ENCODE results near the gene ECHS1.

Gene ECHS1

DNA sequence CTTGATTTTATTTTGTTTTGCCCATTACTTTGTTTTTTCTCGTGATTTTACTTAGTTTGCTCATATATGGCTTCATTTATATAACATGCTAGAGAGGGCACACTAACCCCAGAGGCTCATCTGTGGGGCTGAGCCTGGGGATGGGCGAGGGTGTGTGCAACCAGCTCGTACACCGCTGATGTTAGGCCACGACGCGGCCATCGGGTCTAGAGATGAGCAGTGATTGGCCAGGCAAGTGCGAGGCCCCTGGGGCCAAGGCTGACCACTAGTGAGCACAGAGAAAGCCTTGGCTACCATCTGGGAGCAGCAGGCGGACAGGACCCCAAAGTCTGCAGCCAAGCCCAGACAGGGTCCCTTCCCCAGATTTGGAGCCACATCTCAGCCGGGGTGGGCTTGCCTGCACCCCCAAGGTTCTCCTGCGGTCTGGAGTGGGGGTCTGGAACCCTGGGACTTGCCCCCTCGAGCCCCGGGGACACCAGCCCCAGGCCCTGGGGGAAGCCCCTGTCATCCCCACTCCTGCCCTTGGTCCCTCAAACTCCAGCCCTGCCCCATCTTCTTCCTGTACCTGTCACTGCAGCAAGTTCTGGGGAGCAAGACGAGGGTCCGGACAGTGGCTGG lies 19.1 kb downstream of the ECHS1 start:
- ChIA-PET CTCF (interaction anchor here (2.3 kb wide), 1 partner anchor 25 kb away, joined by 7 read pairs; no protein-coding TSS in a partner anchor), POLR2A (interaction anchor here (1.3 kb wide), 1 partner anchor 19 kb away, joined by 4 read pairs; the partner anchor contains the start of gene ECHS1)
- DNase-seq (ENCODE audit: extremely low spot score) = no peak
- TF ChIP-seq ARNT (IDR thresholded peaks at IDR 0.05) (no peak), FOXM1 (IDR thresholded peaks at IDR 0.05; ENCODE audit: borderline replicate concordance) (no peak), L3MBTL2 (conservative IDR thresholded peaks at IDR 0.05) (no peak), CTBP1 (IDR thresholded peaks at IDR 0.05; ENCODE audit: borderline replicate concordance) (no peak), FOXK2 (IDR thresholded peaks at IDR 0.05) (no peak), SP1 (IDR thresholded peaks at IDR 0.05) (no peak)

DNA sequence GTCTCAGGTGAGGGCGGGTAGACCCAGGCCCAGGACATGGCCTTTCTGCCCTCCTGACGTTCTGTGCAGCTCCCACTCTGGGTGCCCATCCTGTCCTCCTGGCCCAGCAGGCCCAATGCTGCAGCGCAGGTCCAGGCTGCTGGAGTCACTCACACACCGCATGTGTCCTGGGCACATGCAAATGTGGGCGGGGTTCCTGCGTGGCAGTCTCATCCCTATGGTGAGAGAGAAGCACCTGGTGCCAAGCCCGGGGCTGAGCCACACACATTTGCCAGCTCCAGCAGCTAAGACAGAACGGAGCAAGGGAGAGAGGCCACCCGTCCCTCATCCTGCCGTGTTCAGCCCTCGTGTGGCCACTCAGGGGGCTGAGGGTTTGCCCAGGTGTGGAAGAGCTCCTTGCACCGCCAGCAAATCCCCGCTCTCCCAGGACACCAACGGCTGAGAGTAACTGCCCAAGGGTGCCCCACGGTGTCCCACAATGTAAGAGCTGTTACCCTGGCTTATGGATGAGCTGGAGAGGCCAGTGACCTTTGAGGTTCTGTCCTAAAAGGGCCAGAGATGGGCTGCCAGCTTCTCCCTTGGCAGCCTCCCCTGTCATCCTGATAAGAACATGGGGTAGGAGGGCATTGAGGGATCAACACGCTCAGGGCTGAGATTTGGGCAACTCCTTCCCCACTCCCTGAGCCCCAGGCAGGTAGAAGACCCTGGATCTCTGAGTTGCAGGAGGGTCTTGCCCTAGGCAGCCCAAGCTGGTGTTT lies 19.8 kb downstream of the ECHS1 start:
- ChIA-PET POLR2A (interaction anchor here (1.1 to 1.3 kb wide), 2 partner anchors 20 to 25 kb away, joined by 3 to 4 read pairs; partner anchors contain the start of gene ECHS1), CTCF (interaction anchor here (1.3 to 2.3 kb wide), 2 partner anchors 24 kb away, joined by 3 to 7 read pairs; no protein-coding TSS in a partner anchor)
- TF ChIP-seq NFRKB (IDR thresholded peaks at IDR 0.05) (no peak), ARNT (IDR thresholded peaks at IDR 0.05) (no peak), SP1 (IDR thresholded peaks at IDR 0.05) (no peak), FOXM1 (IDR thresholded peaks at IDR 0.05; ENCODE audit: borderline replicate concordance) (no peak), FOXK2 (IDR thresholded peaks at IDR 0.05) (no peak), HDGF (IDR thresholded peaks at IDR 0.05; ENCODE audit: borderline replicate concordance) (no peak), FOXA1 (IDR thresholded peaks at IDR 0.05) (no peak), TARDBP (IDR thresholded peaks at IDR 0.05) (no peak), ELF4 (IDR thresholded peaks at IDR 0.05) (no peak), ZNF384 (IDR thresholded peaks at IDR 0.05) (no peak), CTBP1 (IDR thresholded peaks at IDR 0.05; ENCODE audit: borderline replicate concordance) (no peak), L3MBTL2 (conservative IDR thresholded peaks at IDR 0.05) (no peak), SUZ12 (IDR thresholded peaks at IDR 0.05) (no peak), BHLHE40 (IDR thresholded peaks at IDR 0.05; ENCODE audit: borderline replicate concordance) (no peak), LEF1 (IDR thresholded peaks at IDR 0.05; ENCODE audit: borderline replicate concordance) (no peak)
- TF ChIP-seq, protein P1, sequence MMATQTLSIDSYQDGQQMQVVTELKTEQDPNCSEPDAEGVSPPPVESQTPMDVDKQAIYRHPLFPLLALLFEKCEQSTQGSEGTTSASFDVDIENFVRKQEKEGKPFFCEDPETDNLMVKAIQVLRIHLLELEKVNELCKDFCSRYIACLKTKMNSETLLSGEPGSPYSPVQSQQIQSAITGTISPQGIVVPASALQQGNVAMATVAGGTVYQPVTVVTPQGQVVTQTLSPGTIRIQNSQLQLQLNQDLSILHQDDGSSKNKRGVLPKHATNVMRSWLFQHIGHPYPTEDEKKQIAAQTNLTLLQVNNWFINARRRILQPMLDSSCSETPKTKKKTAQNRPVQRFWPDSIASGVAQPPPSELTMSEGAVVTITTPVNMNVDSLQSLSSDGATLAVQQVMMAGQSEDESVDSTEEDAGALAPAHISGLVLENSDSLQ (IDR thresholded peaks at IDR 0.05) = no peak
- no peak for DNase-seq (ENCODE audit: extremely low spot score)

DNA sequence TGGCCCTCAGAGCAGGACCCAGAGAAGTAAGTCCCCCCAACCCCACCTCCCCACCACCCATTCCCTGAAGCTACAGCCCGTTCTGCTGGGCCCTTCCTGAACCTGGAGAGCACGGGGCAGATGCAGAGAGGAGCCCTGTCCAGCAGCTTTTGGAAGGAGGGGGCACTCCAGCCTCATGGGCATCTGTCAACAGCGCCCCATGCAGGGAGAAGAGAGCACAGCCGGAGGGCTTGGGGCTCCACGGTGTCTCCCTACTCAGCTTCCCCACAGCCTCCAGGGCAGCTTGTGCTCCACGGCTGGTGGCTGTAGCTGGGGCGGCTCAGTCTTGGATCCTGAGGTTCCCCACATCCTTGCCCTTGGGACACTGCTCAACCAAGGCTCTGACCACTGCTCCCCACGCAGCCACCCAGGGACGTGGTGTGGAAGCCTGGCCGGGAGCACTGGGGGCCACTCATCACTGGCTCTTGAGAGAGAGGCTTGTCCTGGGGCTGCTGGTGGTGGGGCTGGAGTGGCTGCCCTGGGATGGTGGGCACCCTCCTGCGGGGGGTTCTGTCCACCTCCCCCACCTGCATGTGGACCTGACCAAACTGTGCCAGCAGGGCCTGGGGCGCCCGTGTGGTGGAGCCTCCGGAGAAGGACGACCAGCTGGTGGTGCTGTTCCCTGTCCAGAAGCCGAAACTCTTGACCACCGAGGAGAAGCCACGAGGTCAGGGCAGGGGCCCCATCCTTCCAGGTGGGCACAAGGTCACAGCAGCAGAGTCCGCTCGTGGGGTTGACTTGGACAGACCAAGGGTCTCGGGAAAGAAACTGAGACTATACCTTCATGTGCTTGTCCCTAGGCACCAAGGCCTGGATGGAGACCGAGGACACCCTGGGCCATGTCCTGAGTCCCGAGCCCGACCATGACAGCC lies 21.5 kb downstream of the ECHS1 start:
- no peak for DNase-seq (ENCODE audit: extremely low spot score)
- TF ChIP-seq LEF1 (IDR thresholded peaks at IDR 0.05; ENCODE audit: borderline replicate concordance) (no peak), NFRKB (IDR thresholded peaks at IDR 0.05) (no peak), BHLHE40 (IDR thresholded peaks at IDR 0.05; ENCODE audit: borderline replicate concordance) (no peak), TARDBP (IDR thresholded peaks at IDR 0.05) (no peak), L3MBTL2 (conservative IDR thresholded peaks at IDR 0.05) (no peak), FOXA1 (IDR thresholded peaks at IDR 0.05) (no peak), CTBP1 (IDR thresholded peaks at IDR 0.05; ENCODE audit: borderline replicate concordance) (no peak), ELF4 (IDR thresholded peaks at IDR 0.05) (no peak), HDGF (IDR thresholded peaks at IDR 0.05; ENCODE audit: borderline replicate concordance) (no peak), FOXK2 (IDR thresholded peaks at IDR 0.05) (no peak), FOXM1 (IDR thresholded peaks at IDR 0.05; ENCODE audit: borderline replicate concordance) (no peak)
- POLR2A ChIA-PET = no interaction called here
- CTCF ChIA-PET = interaction anchor here (1.0 to 1.3 kb wide), 2 partner anchors 22 to 23 kb away, joined by 3 read pairs; no protein-coding TSS in a partner anchor

DNA sequence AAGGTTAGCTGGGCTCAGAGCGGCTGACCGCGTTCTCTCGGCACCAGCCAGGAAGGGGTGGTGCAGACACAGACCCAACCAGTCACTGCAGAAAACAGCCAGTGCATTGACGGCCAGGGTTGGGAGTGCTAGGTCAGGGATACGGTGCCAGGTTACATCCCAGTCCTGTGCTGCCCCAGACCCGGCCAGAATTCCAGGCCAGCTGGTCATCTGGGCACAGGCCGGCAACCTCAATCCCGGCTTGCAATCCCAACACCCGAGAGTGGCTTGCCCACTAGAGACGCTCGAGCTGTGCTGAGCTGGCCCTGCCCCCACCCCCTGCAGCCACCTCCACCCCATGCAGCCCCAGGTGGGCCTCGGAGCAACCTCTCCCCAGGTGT lies 22.2 kb downstream of the ECHS1 start:
- POLR2A ChIA-PET = no interaction called here
- CTCF ChIA-PET = interaction anchor here (1.0 kb wide), 1 partner anchor 21 kb away, joined by 3 read pairs; no protein-coding TSS in a partner anchor
- TF ChIP-seq CTBP1 (IDR thresholded peaks at IDR 0.05; ENCODE audit: borderline replicate concordance) (no peak), TARDBP (IDR thresholded peaks at IDR 0.05) (no peak), ARNT (IDR thresholded peaks at IDR 0.05) (no peak), FOXM1 (IDR thresholded peaks at IDR 0.05; ENCODE audit: borderline replicate concordance) (no peak), HDGF (IDR thresholded peaks at IDR 0.05; ENCODE audit: borderline replicate concordance) (no peak), FOXA1 (IDR thresholded peaks at IDR 0.05) (no peak), ZNF384 (IDR thresholded peaks at IDR 0.05) (no peak), L3MBTL2 (conservative IDR thresholded peaks at IDR 0.05) (no peak), LEF1 (IDR thresholded peaks at IDR 0.05; ENCODE audit: borderline replicate concordance) (no peak), NFRKB (IDR thresholded peaks at IDR 0.05) (no peak)
- TF ChIP-seq, protein P1 (IDR thresholded peaks at IDR 0.05) = no peak
- no peak for DNase-seq (ENCODE audit: extremely low spot score)

DNA sequence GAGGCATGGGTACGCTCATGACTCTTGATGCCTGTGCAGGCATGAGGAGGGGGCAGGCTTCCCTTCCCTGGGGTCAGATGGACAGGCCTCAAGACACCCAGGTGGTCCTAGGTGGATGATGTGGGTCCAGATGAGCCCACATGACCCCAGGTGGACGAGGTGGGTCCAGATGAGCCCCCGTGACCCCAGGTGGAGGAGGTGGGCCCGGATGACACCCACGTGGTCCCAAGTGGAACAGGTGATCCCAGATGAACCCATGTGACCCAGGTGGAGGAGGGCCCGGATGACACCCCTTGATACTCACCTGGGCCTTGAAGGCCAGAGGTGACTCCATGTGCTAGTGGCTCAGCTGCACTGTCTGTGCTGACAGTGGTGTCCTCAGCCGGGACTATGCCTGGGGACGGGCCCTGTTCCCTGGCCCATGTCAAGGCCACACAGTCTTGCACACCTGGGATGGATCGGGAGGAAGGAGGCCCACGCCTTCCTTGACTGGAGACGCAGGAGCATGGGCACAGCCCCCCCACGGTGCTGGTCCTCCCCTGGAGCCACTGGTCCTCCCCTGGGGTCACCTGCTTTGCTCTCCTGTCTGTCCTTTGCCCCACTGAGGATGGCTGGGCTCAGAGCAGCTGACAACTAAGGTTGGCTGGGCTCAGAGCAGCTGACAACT lies 22.7 kb downstream of the ECHS1 start:
- CTCF ChIA-PET = interaction anchor here (1.0 kb wide), 1 partner anchor 21 kb away, joined by 3 read pairs; no protein-coding TSS in a partner anchor
- POLR2A ChIA-PET = no interaction called here
- no peak for DNase-seq (ENCODE audit: extremely low spot score)
- TF ChIP-seq ZNF384 (IDR thresholded peaks at IDR 0.05) = no peak
- no peak for TF ChIP-seq SUZ12 (IDR thresholded peaks at IDR 0.05)
- TF ChIP-seq, protein P1 (IDR thresholded peaks at IDR 0.05) = no peak
- TF ChIP-seq ARNT (IDR thresholded peaks at IDR 0.05) = no peak
- no peak for TF ChIP-seq CTBP1 (IDR thresholded peaks at IDR 0.05; ENCODE audit: borderline replicate concordance)
- TF ChIP-seq NFRKB (IDR thresholded peaks at IDR 0.05) = no peak
- no peak for TF ChIP-seq SP1 (IDR thresholded peaks at IDR 0.05)
- no peak for TF ChIP-seq FOXA1 (IDR thresholded peaks at IDR 0.05)
- TF ChIP-seq ELF4 (IDR thresholded peaks at IDR 0.05) = no peak
- TF ChIP-seq FOXM1 (IDR thresholded peaks at IDR 0.05; ENCODE audit: borderline replicate concordance) = no peak
- TF ChIP-seq FOXK2 (IDR thresholded peaks at IDR 0.05) = no peak
- TF ChIP-seq BHLHE40 (IDR thresholded peaks at IDR 0.05; ENCODE audit: borderline replicate concordance) = no peak
- TF ChIP-seq LEF1 (IDR thresholded peaks at IDR 0.05; ENCODE audit: borderline replicate concordance) = no peak
- no peak for TF ChIP-seq L3MBTL2 (conservative IDR thresholded peaks at IDR 0.05)
- no peak for TF ChIP-seq HDGF (IDR thresholded peaks at IDR 0.05; ENCODE audit: borderline replicate concordance)
- TF ChIP-seq TARDBP (IDR thresholded peaks at IDR 0.05) = no peak

Measured in HEK293T (cell line).